Measurements from ENCODE around the gene MEI4.
"Not testable (repeated sequence)": the region's sequence is repeated elsewhere in the genome, so short reads cannot be mapped to it uniquely, and the experiment has no call there.

- TF ChIP-seq, protein P1, sequence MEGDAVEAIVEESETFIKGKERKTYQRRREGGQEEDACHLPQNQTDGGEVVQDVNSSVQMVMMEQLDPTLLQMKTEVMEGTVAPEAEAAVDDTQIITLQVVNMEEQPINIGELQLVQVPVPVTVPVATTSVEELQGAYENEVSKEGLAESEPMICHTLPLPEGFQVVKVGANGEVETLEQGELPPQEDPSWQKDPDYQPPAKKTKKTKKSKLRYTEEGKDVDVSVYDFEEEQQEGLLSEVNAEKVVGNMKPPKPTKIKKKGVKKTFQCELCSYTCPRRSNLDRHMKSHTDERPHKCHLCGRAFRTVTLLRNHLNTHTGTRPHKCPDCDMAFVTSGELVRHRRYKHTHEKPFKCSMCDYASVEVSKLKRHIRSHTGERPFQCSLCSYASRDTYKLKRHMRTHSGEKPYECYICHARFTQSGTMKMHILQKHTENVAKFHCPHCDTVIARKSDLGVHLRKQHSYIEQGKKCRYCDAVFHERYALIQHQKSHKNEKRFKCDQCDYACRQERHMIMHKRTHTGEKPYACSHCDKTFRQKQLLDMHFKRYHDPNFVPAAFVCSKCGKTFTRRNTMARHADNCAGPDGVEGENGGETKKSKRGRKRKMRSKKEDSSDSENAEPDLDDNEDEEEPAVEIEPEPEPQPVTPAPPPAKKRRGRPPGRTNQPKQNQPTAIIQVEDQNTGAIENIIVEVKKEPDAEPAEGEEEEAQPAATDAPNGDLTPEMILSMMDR (IDR thresholded peaks at IDR 0.05), result not testable (repeated sequence)
- TF ChIP-seq POLR2A (IDR thresholded peaks at IDR 0.05), result not testable (repeated sequence)
Measured at GRCh38 chr6:77833749-77834148, 180.9 kb downstream of the MEI4 start.

Data from heart left ventricle (tissue), 13 donors.